ENCODE data around the gene CHRND.
"Not testable (repeated sequence)": the region's sequence is repeated elsewhere in the genome, so short reads cannot be mapped to it uniquely, and the experiment has no call there.

CHRND gene

GRCh38 chr2:232563580-232563979, 37.6 kb downstream of the CHRND start:
- no peak for TF ChIP-seq CTCF (IDR thresholded peaks at IDR 0.05; ENCODE audit: borderline replicate concordance, insufficient read depth, low read depth, low read length)

GRCh38 chr2:232567721-232568120, 41.8 kb downstream of the CHRND start:
- no peak overlapping the region for H3K4me3 ChIP-seq (ENCODE audit: low read depth, low read length)
- no peak for TF ChIP-seq CTCF (IDR thresholded peaks at IDR 0.05; ENCODE audit: borderline replicate concordance, insufficient read depth, low read depth, low read length)

More at GRCh38 chr2:232563580-232563979, 37.6 kb downstream of the CHRND start:
- H3K4me3 ChIP-seq (ENCODE audit: low read depth, low read length): no peak overlapping the region

GRCh38 chr2:232568161-232568560, 42.2 kb downstream of the CHRND start:
- H3K4me3 ChIP-seq (ENCODE audit: low read depth, low read length): no peak overlapping the region
- TF ChIP-seq CTCF (IDR thresholded peaks at IDR 0.05; ENCODE audit: borderline replicate concordance, insufficient read depth, low read depth, low read length): no peak

- H3K4me3 ChIP-seq (ENCODE audit: low read depth, low read length): no peak overlapping the region
- no peak for TF ChIP-seq CTCF (IDR thresholded peaks at IDR 0.05; ENCODE audit: borderline replicate concordance, insufficient read depth, low read depth, low read length)
Measured at GRCh38 chr2:232569541-232569940, 43.6 kb downstream of the CHRND start.

GRCh38 chr2:232570481-232570880, 44.5 kb downstream of the CHRND start:
- not testable (repeated sequence) for H3K4me3 ChIP-seq (ENCODE audit: low read depth, low read length)

GRCh38 chr2:232571026-232571474, 45.1 kb downstream of the CHRND start:
- TF ChIP-seq CTCF (IDR thresholded peaks at IDR 0.05; ENCODE audit: borderline replicate concordance, insufficient read depth, low read depth, low read length): no peak
- H3K4me3 ChIP-seq (ENCODE audit: low read depth, low read length): no peak overlapping the region

GRCh38 chr2:232573042-232573441, 47.1 kb downstream of the CHRND start:
- no peak for TF ChIP-seq CTCF (IDR thresholded peaks at IDR 0.05; ENCODE audit: borderline replicate concordance, insufficient read depth, low read depth, low read length)
- H3K4me3 ChIP-seq (ENCODE audit: low read depth, low read length): no peak overlapping the region

Data from GM12875 (cell line).